ENCODE measurements around the gene NRM.

DNA sequence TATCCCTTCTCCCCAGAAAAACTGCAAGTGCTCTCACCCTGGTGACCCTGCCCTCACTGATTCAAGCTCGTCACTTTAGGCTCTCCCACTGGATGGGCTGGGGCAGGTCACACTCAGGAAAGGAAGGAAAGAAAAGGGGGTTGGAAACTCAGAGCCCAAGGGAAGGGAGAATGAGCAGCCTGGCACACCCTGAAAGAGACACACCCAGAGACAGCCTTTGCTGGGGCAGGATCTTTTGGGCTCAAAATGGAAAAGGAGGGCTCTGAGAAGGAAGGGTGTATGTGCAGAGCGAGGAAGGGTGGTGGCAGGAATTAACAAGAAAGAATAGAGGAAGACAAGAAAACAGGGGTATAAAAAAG lies 6.8 kb downstream of the NRM start:
- no peak for TF ChIP-seq CTCF (IDR thresholded peaks at IDR 0.05)
- TF ChIP-seq POLR2A (IDR thresholded peaks at IDR 0.05) = no peak
